Left cardiac atrium (tissue), 4 donors: Measurements from ENCODE around the gene SPRR2G. TPM values are rescaled to one million over a fixed set of nuclear protein-coding genes. Genes with fewer than 3 reads are reported as not detected.
A peak's percentile ranks its signal among the peaks of the same experiment; 100 is the strongest.
"Not testable (repeated sequence)": the region's sequence is repeated elsewhere in the genome, so short reads cannot be mapped to it uniquely, and the experiment has no call there.

Experiments
- ATAC-seq, 2 donors: fragments of 200-7000 bp; cut with Tn5 transposase; one replicate each; pipeline ENCODE4 v1.9.1; 2020; ENCODE audit warnings: mild to moderate bottlenecking in 2 of 2, moderate library complexity in 2 of 2
- DNase-seq: peaks from one replicate; pipeline ENCODE4 v3.0.0-alpha.2; 2020
- intact Hi-C, 2 donors: fragments of 100-400 bp; cut with DNase I; formaldehyde crosslinking; loops; one replicate each; pipeline versions ENCODE4 v1.14.1 to v1.15.1; 2022 to 2023
- long read RNA-seq: library from polyadenylated mRNA; unstranded; transcript quantifications from one replicate; pipeline ENCODE4 v2.0.0, GENCODE V29; 2021
- total RNA-seq, 2 donors: library from RNA; stranded (reverse); fragmentation: NEBNext Ultra II Directional; extraction: Animal tissue kit (Norgen Biotek cat#: 25700); gene quantifications; one replicate each; pipeline ENCODE4 v1.2.1, GENCODE V29; 2021
- donor health status: DM: no; HTN: yes; CAD: no.
- donor health status: DM: no; HTN: yes; CAD: no; lungs with severe emphysema.
- donor health status: DM: yes; HTN: yes; CAD: no.
- donor health status: Dilated cardiomyopathy.

The SPRR2G gene
- not detected for total RNA-seq
- long read RNA-seq = 0 reads

GRCh38 chr1:153150846-153151245 lies at the start of gene SPRR2G:
Gene SPRR2G, minus strand, starts transcription at chr1:153150890. Its CDS starts 780 bp downstream, at chr1:153150110.
- intact Hi-C loops = no loop called here
- ATAC-seq = no peak
- DNase-seq = no peak

- intact Hi-C loops = no loop called here
Measured at GRCh38 chr1:153195216-153195615, 44.5 kb upstream of the SPRR2G start.

GRCh38 chr1:153194331-153195050 lies 43.8 kb upstream of the SPRR2G start:
- ATAC-seq (no peak), DNase-seq (no peak)
- intact Hi-C loops = no loop called here

More at GRCh38 chr1:153195216-153195615, 44.5 kb upstream of the SPRR2G start:
- DNase-seq = no peak
- ATAC-seq = no peak

- DNase-seq (no peak), ATAC-seq (peak in 1 of 2 donors; percentile 45)
- intact Hi-C loops = no loop called here
Measured at GRCh38 chr1:153192697-153193096, 42.0 kb upstream of the SPRR2G start.

- ATAC-seq (no peak), DNase-seq (no peak)
- intact Hi-C loops = no loop called here
Measured at GRCh38 chr1:153190373-153190772, 39.7 kb upstream of the SPRR2G start.

GRCh38 chr1:153188301-153188700 lies 37.6 kb upstream of the SPRR2G start:
- ATAC-seq, intact Hi-C loops, DNase-seq: not testable (repeated sequence)

- intact Hi-C loops = no loop called here
- DNase-seq (no peak), ATAC-seq (no peak)
Measured at GRCh38 chr1:153180556-153180955, 29.9 kb upstream of the SPRR2G start.

GRCh38 chr1:153178922-153179321 lies 28.2 kb upstream of the SPRR2G start:
- no peak for ATAC-seq
- DNase-seq = no peak
- intact Hi-C loops = no loop called here

GRCh38 chr1:153174624-153175023 lies 23.9 kb upstream of the SPRR2G start:
- intact Hi-C loops = no loop called here
- DNase-seq (no peak), ATAC-seq (no peak)

- intact Hi-C loops = no loop called here
- no peak for ATAC-seq
- DNase-seq = no peak
Measured at GRCh38 chr1:153168686-153169085, 18.0 kb upstream of the SPRR2G start.

- intact Hi-C loops = no loop called here
- no peak for DNase-seq
Measured at GRCh38 chr1:153155541-153155940, 4.9 kb upstream of the SPRR2G start.

GRCh38 chr1:153152481-153152880 lies 1.8 kb upstream of the SPRR2G start:
- ATAC-seq (no peak), DNase-seq (no peak)
- intact Hi-C loops = no loop called here

More at GRCh38 chr1:153155541-153155940, 4.9 kb upstream of the SPRR2G start:
- no peak for ATAC-seq

GRCh38 chr1:153141377-153141776 lies 9.3 kb downstream of the SPRR2G start:
- DNase-seq (no peak), ATAC-seq (no peak)
- intact Hi-C loops = no loop called here

- DNase-seq (no peak), ATAC-seq (no peak)
- intact Hi-C loops = no loop called here
Measured at GRCh38 chr1:153140484-153140883, 10.2 kb downstream of the SPRR2G start.

- ATAC-seq (no peak), DNase-seq (no peak)
- intact Hi-C loops = no loop called here
Measured at GRCh38 chr1:153133743-153134142, 16.9 kb downstream of the SPRR2G start.

GRCh38 chr1:153133267-153133666 lies 17.4 kb downstream of the SPRR2G start:
- intact Hi-C loops = no loop called here
- no peak for DNase-seq

GRCh38 chr1:153128688-153129087 lies 22.0 kb downstream of the SPRR2G start:
- DNase-seq, ATAC-seq, intact Hi-C loops: not testable (repeated sequence)

More at GRCh38 chr1:153133267-153133666, 17.4 kb downstream of the SPRR2G start:
- ATAC-seq = no peak

GRCh38 chr1:153127296-153127695 lies 23.4 kb downstream of the SPRR2G start:
- intact Hi-C loops = no loop called here
- no peak for ATAC-seq
- no peak for DNase-seq

GRCh38 chr1:153125536-153125935 lies 25.2 kb downstream of the SPRR2G start:
- ATAC-seq (no peak), DNase-seq (no peak)
- intact Hi-C loops = no loop called here

GRCh38 chr1:153123793-153124192 lies 26.9 kb downstream of the SPRR2G start:
- DNase-seq, intact Hi-C loops, ATAC-seq: not testable (repeated sequence)

- ATAC-seq (peak in 1 of 2 donors; percentile 54), DNase-seq (no peak)
- intact Hi-C loops = no loop called here
Measured at GRCh38 chr1:153122831-153123421, 27.8 kb downstream of the SPRR2G start.
